Calu3 (cell line): Measurements from ENCODE around the gene DDX10. TPM values are rescaled to one million over a fixed set of nuclear protein-coding genes. Genes with fewer than 3 reads are reported as not detected.

Source experiments
- BruUV-seq: library from RNA; stranded (reverse); fragments of 400-500 nt; replicated peaks from 2 replicates; lab custom pipeline; 2021; lab: Mats Ljungman, UMichigan
- CTCF ChIA-PET: fragments of 300-600 bp; sonication (Branson Sonifier 250); formaldehyde crosslinking; loops from one replicate; lab custom pipeline; 2022; ENCODE audit warnings: antibody characterized with exemption; lab: Charles Lee
- DNase-seq: peaks from one replicate; pipeline ENCODE4 v3.0.0; 2022
- H3K27ac Mint-ChIP-seq: one replicate; pipeline ENCODE4 v1.8.0; 2022; ENCODE audit warnings: mixed read lengths; ENCODE audit not compliant: unreplicated experiment
- H3K27me3 Mint-ChIP-seq: one replicate; pipeline ENCODE4 v1.8.0; 2022; ENCODE audit warnings: mixed read lengths; ENCODE audit not compliant: unreplicated experiment
- H3K36me3 Mint-ChIP-seq: one replicate; pipeline ENCODE4 v1.8.0; 2022; ENCODE audit warnings: mild to moderate bottlenecking, moderate library complexity, mixed read lengths; ENCODE audit not compliant: insufficient read depth, unreplicated experiment
- H3K4me1 Mint-ChIP-seq: one replicate; pipeline ENCODE4 v1.8.0; 2022; ENCODE audit warnings: mild to moderate bottlenecking, low read depth, mixed read lengths; ENCODE audit not compliant: unreplicated experiment
- H3K4me3 Mint-ChIP-seq: one replicate; pipeline ENCODE4 v1.8.0; 2022; ENCODE audit warnings: mild to moderate bottlenecking, low read depth, moderate library complexity, mixed read lengths; ENCODE audit not compliant: unreplicated experiment
- H3K9me3 Mint-ChIP-seq: one replicate; pipeline ENCODE4 v1.8.0; 2022; ENCODE audit warnings: low read depth, mixed read lengths; ENCODE audit not compliant: unreplicated experiment
- intact Hi-C: fragments of 100-400 bp; cut with micrococcal nuclease; formaldehyde crosslinking; loops from one replicate; pipeline ENCODE4 v1.10.0; 2022; ENCODE audit not compliant: unreplicated experiment
- total RNA-seq: library from RNA; stranded (reverse); gene quantifications from 2 replicates; pipeline ENCODE4 v1.2.3, GENCODE V29; 2022
- TF ChIP-seq, protein P1 (sequence below): fragments of 200-600 bp; IDR thresholded peaks from one replicate; pipeline ENCODE4 v1.8.0; 2022; ENCODE audit warnings: antibody characterized with exemption; ENCODE audit not compliant: unreplicated experiment

Gene DDX10
- total RNA-seq, 1 experiment from 2014 or later: 31.2 TPM

DNA sequence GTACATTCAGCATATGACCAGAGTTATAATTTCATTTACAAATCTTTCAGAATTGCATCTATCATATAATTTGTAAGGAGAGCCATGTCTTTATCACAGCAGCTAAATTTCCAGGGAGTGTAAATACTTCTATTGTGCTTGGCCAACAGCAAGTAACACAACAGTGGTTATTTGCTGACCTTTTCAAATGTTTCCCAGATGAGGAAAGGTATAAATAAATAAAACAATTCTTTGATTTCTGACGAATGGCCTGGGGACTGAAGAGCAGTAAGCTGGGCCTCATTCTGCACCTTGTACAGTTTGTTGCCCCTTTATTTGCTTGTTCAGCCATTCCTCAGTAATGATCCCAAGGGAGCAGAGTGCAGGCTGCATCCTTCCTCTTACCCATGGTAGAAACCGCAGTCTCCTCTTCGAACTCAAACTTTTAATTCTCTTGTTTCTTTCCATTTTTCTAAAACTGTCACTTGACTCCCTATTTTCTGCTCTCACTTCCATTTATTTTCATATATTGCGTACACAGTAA lies 132.8 kb downstream of the DDX10 start:
- intact Hi-C loops: no loop called here
- Mint-ChIP-seq H3K36me3 (no peaks in the 10 kb centered on the region), H3K4me1 (no peaks in the 10 kb centered on the region), H3K4me3 (no peak overlapping the region), H3K27me3 (no peaks in the 10 kb centered on the region), H3K27ac (no peak overlapping the region), H3K9me3 (peaks cover 5% of the 10 kb centered on the region)
- CTCF ChIA-PET: no interaction called here
- TF ChIP-seq, protein P1, sequence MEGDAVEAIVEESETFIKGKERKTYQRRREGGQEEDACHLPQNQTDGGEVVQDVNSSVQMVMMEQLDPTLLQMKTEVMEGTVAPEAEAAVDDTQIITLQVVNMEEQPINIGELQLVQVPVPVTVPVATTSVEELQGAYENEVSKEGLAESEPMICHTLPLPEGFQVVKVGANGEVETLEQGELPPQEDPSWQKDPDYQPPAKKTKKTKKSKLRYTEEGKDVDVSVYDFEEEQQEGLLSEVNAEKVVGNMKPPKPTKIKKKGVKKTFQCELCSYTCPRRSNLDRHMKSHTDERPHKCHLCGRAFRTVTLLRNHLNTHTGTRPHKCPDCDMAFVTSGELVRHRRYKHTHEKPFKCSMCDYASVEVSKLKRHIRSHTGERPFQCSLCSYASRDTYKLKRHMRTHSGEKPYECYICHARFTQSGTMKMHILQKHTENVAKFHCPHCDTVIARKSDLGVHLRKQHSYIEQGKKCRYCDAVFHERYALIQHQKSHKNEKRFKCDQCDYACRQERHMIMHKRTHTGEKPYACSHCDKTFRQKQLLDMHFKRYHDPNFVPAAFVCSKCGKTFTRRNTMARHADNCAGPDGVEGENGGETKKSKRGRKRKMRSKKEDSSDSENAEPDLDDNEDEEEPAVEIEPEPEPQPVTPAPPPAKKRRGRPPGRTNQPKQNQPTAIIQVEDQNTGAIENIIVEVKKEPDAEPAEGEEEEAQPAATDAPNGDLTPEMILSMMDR: no peak
- DNase-seq: no peak
- no TSS peak for BruUV-seq

DNA sequence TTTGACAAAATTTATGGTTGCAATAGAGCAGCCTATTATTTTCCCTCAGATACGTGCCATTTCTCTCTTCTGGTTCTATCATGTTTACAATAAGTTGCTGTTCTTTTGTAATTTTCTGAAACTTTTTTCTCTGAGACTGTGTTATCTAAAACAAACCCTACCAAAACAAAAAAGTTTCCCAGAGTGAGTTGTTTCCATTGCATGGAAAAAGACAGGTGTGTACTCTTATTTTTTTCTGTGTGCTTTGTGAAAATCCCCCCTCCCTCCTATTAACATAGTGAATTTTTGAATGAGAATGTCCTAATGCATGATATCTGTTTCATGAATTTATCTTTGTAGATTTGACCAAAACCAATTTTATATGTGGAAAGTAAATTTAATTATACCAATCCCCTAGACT lies 137.6 kb downstream of the DDX10 start:
- CTCF ChIA-PET: no interaction called here
- no peak for DNase-seq
- BruUV-seq: no TSS peak
- H3K36me3 Mint-ChIP-seq: no peaks in the 10 kb centered on the region
- peaks cover 2% of the 10 kb centered on the region for H3K9me3 Mint-ChIP-seq
- no peaks in the 10 kb centered on the region for H3K27me3 Mint-ChIP-seq
- H3K27ac Mint-ChIP-seq: no peak overlapping the region
- intact Hi-C loops: no loop called here
- TF ChIP-seq, protein P1: no peak
- H3K4me1 Mint-ChIP-seq: no peaks in the 10 kb centered on the region
- H3K4me3 Mint-ChIP-seq: no peak overlapping the region

DNA sequence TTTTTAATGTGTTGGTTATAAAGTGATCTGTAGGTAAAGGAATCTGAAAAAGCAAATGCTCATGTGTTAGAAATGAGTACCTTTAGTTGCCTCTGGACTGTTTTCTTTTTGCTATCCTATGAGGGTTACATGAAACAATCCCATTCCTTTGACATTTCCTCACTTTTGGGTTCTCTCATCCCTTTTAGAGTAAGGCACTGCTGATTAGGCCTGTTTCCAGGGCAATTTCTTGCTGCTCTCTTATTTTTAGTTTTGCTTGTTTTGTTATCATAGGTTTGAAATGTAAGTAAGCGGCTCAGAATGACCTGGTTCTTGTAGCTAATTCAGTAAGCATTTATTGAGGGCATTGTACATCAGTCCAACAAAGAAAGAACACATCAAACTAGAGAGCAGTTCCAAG lies 138.9 kb downstream of the DDX10 start:
- Mint-ChIP-seq H3K27ac (no peak overlapping the region), H3K4me1 (no peaks in the 10 kb centered on the region), H3K27me3 (no peaks in the 10 kb centered on the region), H3K4me3 (no peak overlapping the region), H3K36me3 (no peaks in the 10 kb centered on the region), H3K9me3 (no peaks in the 10 kb centered on the region)
- CTCF ChIA-PET: no interaction called here
- TF ChIP-seq, protein P1: no peak
- BruUV-seq: no TSS peak
- intact Hi-C loops: no loop called here
- DNase-seq: no peak

- no TSS peak for BruUV-seq
- H3K9me3 Mint-ChIP-seq: no peaks in the 10 kb centered on the region
- no peak overlapping the region for H3K27ac Mint-ChIP-seq
- H3K4me1 Mint-ChIP-seq: no peaks in the 10 kb centered on the region
- H3K4me3 Mint-ChIP-seq: no peak overlapping the region
- H3K36me3 Mint-ChIP-seq: no peaks in the 10 kb centered on the region
- TF ChIP-seq, protein P1: no peak
- intact Hi-C loops: no loop called here
- CTCF ChIA-PET: no interaction called here
- H3K27me3 Mint-ChIP-seq: no peaks in the 10 kb centered on the region
- no peak for DNase-seq
Measured at GRCh38 chr11:108804511-108804910, 139.6 kb downstream of the DDX10 start.
